Left lung (tissue), 10 donors: ENCODE results near the gene CTDSPL. TPM values are rescaled to one million over a fixed set of nuclear protein-coding genes. Genes with fewer than 3 reads are reported as not detected.
A peak's percentile ranks its signal among the peaks of the same experiment; 100 is the strongest.

ENCODE experiments used
- ATAC-seq: fragments of 200-7000 bp; cut with Tn5 transposase; one replicate; pipeline ENCODE4 v1.9.1; 2020; ENCODE audit warnings: moderate library complexity
- DNase-seq, 4 donors: peaks; one replicate each; pipeline ENCODE4 v3.0.0-alpha.2; 2013 to 2020
- H3K27ac ChIP-seq, 2 donors: fragments of 200-600 bp; sonication (generic) in 1 of 2; one replicate each; pipeline versions ENCODE4 v1.5.0 to v1.8.0; 2020 to 2021
- H3K27me3 ChIP-seq, 2 donors: fragments of 200-600 bp; sonication (generic) in 1 of 2; one replicate each; pipeline versions ENCODE4 v1.5.0 to v1.8.0; 2020 to 2021
- H3K36me3 ChIP-seq, 2 donors: fragments of 200-600 bp; sonication (generic) in 1 of 2; one replicate each; pipeline versions ENCODE4 v1.5.0 to v1.8.0; 2020 to 2021
- H3K4me1 ChIP-seq, 2 donors: fragments of 200-600 bp; one replicate each; pipeline ENCODE4 v1.8.0; 2021
- H3K4me3 ChIP-seq, 2 donors: fragments of 200-600 bp; sonication (generic) in 1 of 2; one replicate each; pipeline versions ENCODE4 v1.5.0 to v1.8.0; 2020 to 2021; ENCODE audit warnings: mild to moderate bottlenecking in 1 of 2
- H3K9me3 ChIP-seq, 2 donors: fragments of 200-600 bp; sonication (generic) in 1 of 2; one replicate each; pipeline versions ENCODE4 v1.5.0 to v1.8.0; 2020 to 2021
- CTCF ChIP-seq, 2 donors: fragments of 200-600 bp; sonication (generic) in 1 of 2; IDR thresholded peaks; one replicate each; pipeline versions ENCODE4 v1.5.0 to v1.8.0; 2021; ENCODE audit warnings: antibody characterized with exemption in 2 of 2
- intact Hi-C, 2 donors: fragments of 100-400 bp; cut with DNase I; formaldehyde crosslinking; loops; one replicate each; pipeline versions ENCODE4 v1.11.2 to v1.14.2; 2022
- polyA plus RNA-seq, 6 donors: library from polyadenylated mRNA; unstranded; fragments of 120-200 nt; gene quantifications; one replicate each; pipeline ENCODE4 v1.2.1, GENCODE V29; 2013; ENCODE audit not compliant: insufficient read length in 6 of 6
- total RNA-seq, 2 donors: library from RNA; stranded (reverse); fragmentation: NEBNext Ultra II Directional; extraction: Animal tissue kit (Norgen Biotek cat#: 25700); gene quantifications; one replicate each; pipeline ENCODE4 v1.2.1, GENCODE V29; 2021
- donor health status: DM: no; HTN: yes; CAD: no.
- donor health status: DM: no; HTN: no; CAD: no.

CTDSPL gene
- total and polyA plus RNA-seq, 8 donors = 46.9 to 122 (median 115) TPM

GRCh38 chr3:37852771-37853170, 8.9 kb upstream of the CTDSPL start:
- no peak for TF ChIP-seq CTCF (IDR thresholded peaks at IDR 0.05)
- Histone ChIP-seq H3K4me3 (no peak overlapping the region), H3K27ac (no peak overlapping the region), H3K9me3 (no peaks in the 10 kb centered on the region), H3K27me3 (no peaks in the 10 kb centered on the region), H3K36me3 (peaks cover 0 to 4% of the 10 kb centered on the region in 2 donors), H3K4me1 (no peaks in the 10 kb centered on the region)
- intact Hi-C loops = loop anchor here in 1 of 2 donors (10.0 kb wide), 1 partner anchor 112 kb away; no protein-coding TSS in a partner anchor
- ATAC-seq (no peak), DNase-seq (peak in 1 of 4 donors; percentile 34)

GRCh38 chr3:37853691-37854413, 7.8 kb upstream of the CTDSPL start:
- Histone ChIP-seq H3K27me3 (no peaks in the 10 kb centered on the region), H3K36me3 (peaks cover 0 to 4% of the 10 kb centered on the region in 2 donors), H3K4me3 (no peak overlapping the region), H3K4me1 (no peaks in the 10 kb centered on the region), H3K9me3 (no peaks in the 10 kb centered on the region), H3K27ac (no peak overlapping the region)
- TF ChIP-seq CTCF (IDR thresholded peaks at IDR 0.05) = no peak
- DNase-seq (peak in 2 of 4 donors; percentile 34 to 45), ATAC-seq (peak; percentile 36)
- intact Hi-C loops = loop anchor here in 1 of 2 donors (10.0 kb wide), 1 partner anchor 111 kb away; no protein-coding TSS in a partner anchor

GRCh38 chr3:37855363-37855970, 6.2 kb upstream of the CTDSPL start:
- Histone ChIP-seq H3K9me3 (no peaks in the 10 kb centered on the region), H3K4me1 (peaks cover 6 to 10% of the 10 kb centered on the region in 2 donors), H3K4me3 (no peak overlapping the region), H3K36me3 (peaks cover 0 to under 1% of the 10 kb centered on the region in 2 donors), H3K27ac (no peak overlapping the region), H3K27me3 (no peaks in the 10 kb centered on the region)
- TF ChIP-seq CTCF (IDR thresholded peaks at IDR 0.05) = peak; percentile 93 to 96
- DNase-seq = peak; percentile 71 to 95 (median 84)
- intact Hi-C loops = loop anchor here (5.0 to 10.0 kb wide), 2 partner anchors 109 to 112 kb away; no protein-coding TSS in a partner anchor
- peak; percentile 76 for ATAC-seq

GRCh38 chr3:37856381-37856780, 5.3 kb upstream of the CTDSPL start:
- no peak for TF ChIP-seq CTCF (IDR thresholded peaks at IDR 0.05)
- intact Hi-C loops = loop anchor here (5.0 to 10.0 kb wide), 2 partner anchors 108 to 111 kb away; no protein-coding TSS in a partner anchor
- Histone ChIP-seq H3K9me3 (no peaks in the 10 kb centered on the region), H3K27me3 (no peaks in the 10 kb centered on the region), H3K36me3 (no peaks in the 10 kb centered on the region), H3K4me1 (peaks cover 6 to 18% of the 10 kb centered on the region in 2 donors), H3K4me3 (no peak overlapping the region), H3K27ac (no peak overlapping the region)
- ATAC-seq = no peak
- no peak for DNase-seq

- H3K27ac ChIP-seq = no peak overlapping the region
- intact Hi-C loops = loop anchor here (5.0 to 10.0 kb wide), 2 partner anchors 106 to 109 kb away; no protein-coding TSS in a partner anchor
- H3K9me3 ChIP-seq = no peaks in the 10 kb centered on the region
- DNase-seq (no peak), ATAC-seq (no peak)
- H3K27me3 ChIP-seq = no peaks in the 10 kb centered on the region
- H3K36me3 ChIP-seq = no peaks in the 10 kb centered on the region
- no peak for TF ChIP-seq CTCF (IDR thresholded peaks at IDR 0.05)
- peaks cover 12 to 33% of the 10 kb centered on the region in 2 donors for H3K4me1 ChIP-seq
- no peak overlapping the region for H3K4me3 ChIP-seq
These were observed 2.9 kb upstream of the CTDSPL start for GRCh38 chr3:37858742-37859141.
